HG02943 (cell line): Measurements from ENCODE around the gene EDIL3.
"Not testable (repeated sequence)": the region's sequence is repeated elsewhere in the genome, so short reads cannot be mapped to it uniquely, and the experiment has no call there.

Experiments
- ATAC-seq: cut with Tn5 transposase; IDR thresholded peaks from one replicate; pipeline ENCODE4 v1.9.1; 2021; ENCODE audit warnings: mild to moderate bottlenecking, low read depth, moderate library complexity; ENCODE audit not compliant: unreplicated experiment

EDIL3 gene

DNA sequence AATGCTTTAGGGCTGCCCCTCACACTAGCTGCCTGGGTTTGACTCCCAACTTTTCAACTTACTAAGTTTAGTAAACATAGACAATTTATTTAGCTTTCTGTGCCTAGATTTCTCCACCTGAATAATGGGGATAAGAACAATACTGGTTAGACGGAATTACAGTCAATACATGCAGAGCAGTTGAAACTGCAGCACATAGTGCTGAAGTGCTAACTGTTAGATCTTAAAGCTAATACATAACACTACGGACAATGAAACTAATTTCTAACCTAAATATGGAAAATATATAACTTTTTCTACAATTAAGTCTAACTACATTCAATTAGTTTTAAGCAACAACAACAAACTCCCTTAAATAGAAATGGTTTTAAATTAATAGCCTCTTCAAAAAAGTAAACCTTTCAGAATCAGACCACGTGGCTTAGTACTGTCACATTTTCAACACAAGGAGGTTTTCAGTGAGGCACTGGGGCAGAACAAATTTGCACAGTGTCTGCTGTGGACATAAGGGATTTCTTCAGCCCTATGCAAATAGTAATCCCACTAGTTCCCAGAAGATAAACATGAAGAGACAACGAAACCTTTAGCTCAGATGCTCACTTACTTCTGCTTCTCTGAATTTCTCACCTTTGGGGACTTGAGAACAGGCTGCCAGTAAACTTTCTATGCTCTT lies 293.4 kb downstream of the EDIL3 start:
- no peak for ATAC-seq

- ATAC-seq = no peak
Observed at GRCh38 chr5:84088996-84089395, 295.7 kb downstream of the EDIL3 start.

GRCh38 chr5:84086511-84086910 lies 298.2 kb downstream of the EDIL3 start:
- no peak for ATAC-seq

GRCh38 chr5:84085387-84086041 lies 299.2 kb downstream of the EDIL3 start:
- no peak for ATAC-seq

GRCh38 chr5:84080908-84081307 lies 303.8 kb downstream of the EDIL3 start:
- ATAC-seq = no peak

DNA sequence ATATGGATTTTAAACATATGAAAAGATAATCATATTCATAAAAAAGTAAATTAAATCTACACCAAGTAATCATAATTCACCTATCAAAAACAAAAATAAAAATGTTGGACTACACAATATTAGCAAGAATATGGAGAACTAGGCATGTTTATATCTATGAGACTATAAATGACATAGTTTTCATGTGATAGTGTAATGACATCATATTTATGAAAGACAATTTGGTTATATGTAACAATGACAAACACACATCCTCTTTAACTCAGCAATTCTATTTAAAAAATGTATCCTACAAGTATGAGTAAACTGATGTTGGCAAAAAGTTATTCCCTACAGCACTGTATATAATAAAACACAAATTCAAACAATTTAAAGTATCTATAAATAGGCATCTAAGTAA lies 312.3 kb downstream of the EDIL3 start:
- ATAC-seq = no peak

DNA sequence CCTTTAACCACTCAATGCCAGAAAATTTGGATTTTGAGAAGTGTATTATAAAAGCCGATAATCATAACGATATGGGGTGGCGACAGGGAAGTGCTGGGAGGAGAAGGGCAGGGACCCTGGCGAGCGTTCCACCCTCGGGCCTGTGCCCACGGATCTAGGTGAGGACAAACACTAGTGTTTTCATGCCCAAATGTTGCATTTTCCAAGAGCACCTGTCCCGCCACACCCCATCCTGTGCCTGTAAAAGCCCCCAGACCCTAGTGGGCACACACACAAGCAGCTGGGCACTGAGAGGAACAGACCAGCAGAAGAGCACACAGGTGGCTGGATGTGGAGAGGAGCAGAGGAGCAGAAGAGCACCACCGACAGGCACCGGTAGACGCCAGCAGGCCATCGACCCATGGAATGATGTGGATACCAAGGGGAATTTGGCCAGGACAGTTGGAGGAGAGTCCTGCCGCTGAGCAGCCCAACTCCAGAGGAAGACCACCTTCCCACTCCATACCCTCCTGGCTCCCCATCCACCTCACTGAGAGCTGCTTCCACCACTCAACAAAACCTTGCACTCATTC lies 315.0 kb downstream of the EDIL3 start:
- ATAC-seq = no peak

- no peak for ATAC-seq
Observed at GRCh38 chr5:84063041-84063440, 321.6 kb downstream of the EDIL3 start.

GRCh38 chr5:84059672-84060071 lies 325.0 kb downstream of the EDIL3 start:
- no peak for ATAC-seq

GRCh38 chr5:84058561-84058960 lies 326.1 kb downstream of the EDIL3 start:
- no peak for ATAC-seq

GRCh38 chr5:84057211-84057610 lies 327.5 kb downstream of the EDIL3 start:
- ATAC-seq = no peak

DNA sequence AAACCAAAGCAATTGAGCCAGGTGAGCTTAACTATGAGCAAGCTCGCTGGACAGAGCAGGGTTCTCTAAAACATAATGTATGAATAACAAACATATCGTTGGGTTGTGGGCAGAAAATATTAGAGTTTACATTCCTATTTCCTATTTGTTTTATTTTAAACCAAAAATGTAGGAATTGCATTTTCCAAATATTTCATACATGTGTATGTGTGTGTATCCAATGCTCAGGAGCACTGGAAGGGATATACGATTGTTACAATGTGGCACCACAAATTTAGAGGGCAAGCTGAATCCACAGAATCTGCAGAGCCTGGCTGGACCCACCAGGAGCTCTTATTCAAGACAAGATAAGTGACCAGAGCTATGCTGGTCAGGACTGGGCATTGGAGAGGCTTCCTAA lies 338.7 kb downstream of the EDIL3 start:
- ATAC-seq = no peak

DNA sequence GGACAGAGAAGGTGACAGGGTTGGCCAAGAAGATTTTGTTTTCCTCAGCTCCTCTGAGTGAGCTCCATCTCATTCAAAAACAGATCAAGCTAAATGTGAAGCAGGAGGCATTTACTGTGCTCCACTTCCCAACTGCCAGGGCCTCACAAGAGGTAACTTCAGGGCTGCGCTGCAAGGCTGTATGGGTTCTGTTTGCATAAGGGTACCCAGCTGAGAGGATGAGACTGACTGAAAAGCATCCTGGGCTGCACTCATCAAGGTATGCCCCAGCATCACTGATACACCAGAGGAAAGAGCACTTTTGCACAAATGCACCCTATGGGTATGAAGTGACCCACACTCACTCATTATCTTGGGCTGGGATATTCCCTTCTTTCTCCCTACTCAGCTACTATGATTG lies 347.8 kb downstream of the EDIL3 start:
- no peak for ATAC-seq

DNA sequence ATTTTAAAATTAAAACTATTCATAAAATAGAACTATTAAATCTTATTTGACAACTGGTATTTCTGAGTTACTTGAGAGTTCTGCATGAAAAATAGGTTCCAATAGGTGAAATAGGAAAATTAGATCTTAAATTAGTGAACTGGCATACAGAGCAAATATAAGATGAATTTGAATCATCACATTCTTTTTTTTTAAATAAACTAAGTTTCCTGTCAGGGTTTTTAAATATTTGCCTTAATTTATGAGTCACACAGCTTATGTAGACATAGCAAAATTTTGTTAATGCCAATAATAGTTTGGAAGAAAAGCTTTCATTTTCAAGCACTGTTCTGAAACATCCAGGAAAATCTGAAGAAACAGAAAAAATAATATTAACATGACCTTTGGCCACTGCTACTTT lies 352.4 kb downstream of the EDIL3 start:
- no peak for ATAC-seq

- ATAC-seq = no peak
Observed at GRCh38 chr5:84028093-84028492, 356.6 kb downstream of the EDIL3 start.

- not testable (repeated sequence) for ATAC-seq
Observed at GRCh38 chr5:84018521-84018920, 366.2 kb downstream of the EDIL3 start.

GRCh38 chr5:84017523-84018172 lies 367.0 kb downstream of the EDIL3 start:
- ATAC-seq = no peak

- no peak for ATAC-seq
Observed at GRCh38 chr5:84016085-84016484, 368.6 kb downstream of the EDIL3 start.

GRCh38 chr5:84014966-84015365 lies 369.7 kb downstream of the EDIL3 start:
- no peak for ATAC-seq

GRCh38 chr5:83993803-83994202 lies 390.9 kb downstream of the EDIL3 start:
- ATAC-seq = no peak

- ATAC-seq = no peak
Observed at GRCh38 chr5:83991566-83992224, 393.0 kb downstream of the EDIL3 start.
